PC-9 (cell line): Measurements from ENCODE around the gene JOSD2. TPM values are rescaled to one million over a fixed set of nuclear protein-coding genes. Genes with fewer than 3 reads are reported as not detected.
"Not testable (repeated sequence)": the region's sequence is repeated elsewhere in the genome, so short reads cannot be mapped to it uniquely, and the experiment has no call there.

ENCODE experiments used
- BruUV-seq: library from RNA; stranded (reverse); fragments of 400-500 nt; replicated peaks from 2 replicates; lab custom pipeline; 2021; lab: Mats Ljungman, UMichigan
- CTCF ChIA-PET: fragments of 300-600 bp; sonication (Branson Sonifier 250); formaldehyde crosslinking; loops from one replicate; lab custom pipeline; 2022; ENCODE audit warnings: antibody characterized with exemption; lab: Charles Lee
- POLR2A ChIA-PET: fragments of 300-600 bp; sonication (Branson Sonifier 250); formaldehyde crosslinking; loops from one replicate; lab custom pipeline; 2022; ENCODE audit warnings: antibody characterized with exemption; ENCODE audit not compliant: unreplicated experiment; lab: Charles Lee
- DNase-seq, 2 experiments: peaks; one replicate each; pipeline versions ENCODE4 v3.0.0 to v3.0.0-alpha.2; 2015 to 2022; ENCODE audit warnings: mixed read lengths in 1 of 2
- H2AFZ ChIP-seq: fragments of 200-600 bp; sonication (generic); 2 replicates; pipeline ENCODE4 v1.8.1; 2017; ENCODE audit warnings: antibody characterized with exemption
- H3F3A ChIP-seq: fragments of 200-600 bp; sonication (generic); 2 replicates; pipeline ENCODE4 v1.8.1; 2017; ENCODE audit warnings: antibody characterized with exemption, mild to moderate bottlenecking, low read depth; ENCODE audit not compliant: insufficient read depth
- H3K27ac ChIP-seq: fragments of 200-600 bp; sonication (generic); 2 replicates; pipeline ENCODE4 v1.6.1; 2016; ENCODE audit warnings: mixed run types
- H3K27me3 ChIP-seq: fragments of 200-600 bp; sonication (generic); 2 replicates; pipeline ENCODE4 v1.6.1; 2016; ENCODE audit warnings: low read depth, mixed run types; ENCODE audit not compliant: insufficient read depth
- H3K36me3 ChIP-seq: fragments of 200-600 bp; sonication (generic); 2 replicates; pipeline ENCODE4 v1.6.1; 2016; ENCODE audit warnings: low read depth, mixed run types
- H3K4me1 ChIP-seq: fragments of 200-600 bp; sonication (generic); replicated peaks from 2 replicates; pipeline ENCODE4 v1.6.1; 2016; ENCODE audit warnings: mixed run types; ENCODE audit not compliant: insufficient read depth
- H3K4me2 ChIP-seq: fragments of 200-600 bp; sonication (generic); 2 replicates; pipeline ENCODE4 v1.6.1; 2017; ENCODE audit warnings: mixed run types
- H3K4me3 ChIP-seq: fragments of 200-600 bp; sonication (generic); 2 replicates; pipeline ENCODE4 v1.6.1; 2016; ENCODE audit warnings: mixed run types
- H3K79me2 ChIP-seq: fragments of 200-600 bp; sonication (generic); 2 replicates; pipeline ENCODE4 v1.6.1; 2017; ENCODE audit warnings: low read depth, mixed run types
- H3K9me2 ChIP-seq: fragments of 200-600 bp; sonication (generic); 2 replicates; pipeline ENCODE4 v1.8.1; 2017; ENCODE audit warnings: mild to moderate bottlenecking; ENCODE audit not compliant: insufficient read depth
- H3K9me3 ChIP-seq: fragments of 200-600 bp; sonication (generic); 2 replicates; pipeline ENCODE4 v1.8.1; 2016; ENCODE audit warnings: low read depth; ENCODE audit not compliant: insufficient read depth
- H4K20me1 ChIP-seq: fragments of 200-600 bp; sonication (generic); 2 replicates; pipeline ENCODE4 v1.8.1; 2017; ENCODE audit not compliant: insufficient read depth
- EZH2 ChIP-seq: fragments of 200-600 bp; sonication (generic); IDR thresholded peaks from 2 replicates; pipeline ENCODE4 v1.8.0; 2017; ENCODE audit warnings: antibody characterized with exemption, low read depth
- intact Hi-C: fragments of 100-400 bp; cut with micrococcal nuclease; formaldehyde crosslinking; loops from one replicate; pipeline ENCODE4 v1.10.0; 2022; ENCODE audit not compliant: unreplicated experiment
- total RNA-seq: library from RNA; stranded (reverse); gene quantifications from 2 replicates; pipeline ENCODE4 v1.2.3, GENCODE V29; 2021
- TF ChIP-seq, protein P1 (sequence below): fragments of 200-600 bp; sonication (generic); conservative IDR thresholded peaks from 2 replicates; pipeline ENCODE4 v1.6.1; 2017; ENCODE audit warnings: mixed run types, antibody characterized with exemption, mild to moderate bottlenecking, moderate library complexity

Gene JOSD2
- total RNA-seq, 1 experiment from 2014 or later, result 44.3 TPM

DNA sequence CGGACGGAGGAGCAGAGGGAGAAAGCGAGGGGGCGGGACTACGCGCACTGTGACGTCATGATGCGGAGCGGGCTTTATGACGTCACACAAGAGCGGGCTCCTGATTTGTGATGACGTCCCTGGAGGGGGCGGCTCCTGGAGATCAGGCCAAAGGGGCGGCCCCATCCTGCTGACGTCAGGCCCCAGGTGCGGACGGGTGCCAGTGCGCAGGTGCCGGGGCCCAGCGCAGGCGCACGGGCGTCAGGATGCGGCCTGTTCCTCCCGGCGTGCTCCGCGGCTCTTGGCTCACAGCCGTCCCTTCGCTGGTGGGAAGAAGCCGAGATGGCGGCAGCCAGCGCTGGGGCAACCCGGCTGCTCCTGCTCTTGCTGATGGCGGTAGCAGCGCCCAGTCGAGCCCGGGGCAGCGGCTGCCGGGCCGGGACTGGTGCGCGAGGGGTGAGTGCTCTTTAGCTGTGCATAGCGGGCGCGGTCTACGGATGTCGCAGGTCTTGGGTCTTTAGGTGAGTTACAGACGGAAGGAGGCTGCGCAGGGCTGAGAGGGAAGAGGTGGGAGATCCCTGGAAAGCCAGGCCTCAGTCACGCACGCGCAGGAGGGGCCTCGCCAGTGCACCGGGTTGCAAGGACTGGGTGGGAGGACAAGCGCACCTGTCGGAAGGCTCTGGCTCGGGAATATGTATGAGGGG, 34.6 kb downstream of the JOSD2 start, which contains the start of the genes EMC10 and GARIN5A:
Gene EMC10 (plus strand): TSS at position 284 of the 683 bp plus-strand sequence. CDS start 38 bp downstream, at position 322.
Gene GARIN5A (minus strand): TSS at position 625 of the 683 bp plus-strand sequence. CDS start 460 bp downstream, at position 165.
- intact Hi-C loops, result loop anchor here (1.0 to 5.0 kb wide), 2 partner anchors 35 to 109 kb away; partner anchors contain the start of genes JOSD2 and NAPSA
- Histone ChIP-seq H3F3A (peaks cover 20% of the 10 kb centered on the region), H3K27me3 (no peaks in the 10 kb centered on the region), H2AFZ (peak within 1 kb of the TSS; percentile 88), H3K4me2 (peak within 1 kb of the TSS; percentile 85), H3K4me1 (peaks cover 8% of the 10 kb centered on the region), H3K36me3 (no peaks in the 10 kb centered on the region), H3K27ac (peak within 1 kb of the TSS; percentile 65), H3K9me3 (no peaks in the 10 kb centered on the region), H4K20me1 (peaks cover 27% of the 10 kb centered on the region), H3K9me2 (no peaks in the 10 kb centered on the region), H3K79me2 (peaks cover 27% of the 10 kb centered on the region), H3K4me3 (peak within 1 kb of the TSS; percentile 72)
- peak; percentile 90 to 96 for DNase-seq
- ChIA-PET CTCF (interaction anchor here (0.6 kb wide), 1 partner anchor 467 kb away, joined by 3 read pairs; no protein-coding TSS in a partner anchor), POLR2A (interaction anchor here (0.8 kb wide), 1 partner anchor 474 kb away, joined by 17 read pairs; no protein-coding TSS in a partner anchor)
- TSS peak; percentile 53 for BruUV-seq
- TF ChIP-seq EZH2, result no peak
- TF ChIP-seq, protein P1, sequence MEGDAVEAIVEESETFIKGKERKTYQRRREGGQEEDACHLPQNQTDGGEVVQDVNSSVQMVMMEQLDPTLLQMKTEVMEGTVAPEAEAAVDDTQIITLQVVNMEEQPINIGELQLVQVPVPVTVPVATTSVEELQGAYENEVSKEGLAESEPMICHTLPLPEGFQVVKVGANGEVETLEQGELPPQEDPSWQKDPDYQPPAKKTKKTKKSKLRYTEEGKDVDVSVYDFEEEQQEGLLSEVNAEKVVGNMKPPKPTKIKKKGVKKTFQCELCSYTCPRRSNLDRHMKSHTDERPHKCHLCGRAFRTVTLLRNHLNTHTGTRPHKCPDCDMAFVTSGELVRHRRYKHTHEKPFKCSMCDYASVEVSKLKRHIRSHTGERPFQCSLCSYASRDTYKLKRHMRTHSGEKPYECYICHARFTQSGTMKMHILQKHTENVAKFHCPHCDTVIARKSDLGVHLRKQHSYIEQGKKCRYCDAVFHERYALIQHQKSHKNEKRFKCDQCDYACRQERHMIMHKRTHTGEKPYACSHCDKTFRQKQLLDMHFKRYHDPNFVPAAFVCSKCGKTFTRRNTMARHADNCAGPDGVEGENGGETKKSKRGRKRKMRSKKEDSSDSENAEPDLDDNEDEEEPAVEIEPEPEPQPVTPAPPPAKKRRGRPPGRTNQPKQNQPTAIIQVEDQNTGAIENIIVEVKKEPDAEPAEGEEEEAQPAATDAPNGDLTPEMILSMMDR, result no peak

DNA sequence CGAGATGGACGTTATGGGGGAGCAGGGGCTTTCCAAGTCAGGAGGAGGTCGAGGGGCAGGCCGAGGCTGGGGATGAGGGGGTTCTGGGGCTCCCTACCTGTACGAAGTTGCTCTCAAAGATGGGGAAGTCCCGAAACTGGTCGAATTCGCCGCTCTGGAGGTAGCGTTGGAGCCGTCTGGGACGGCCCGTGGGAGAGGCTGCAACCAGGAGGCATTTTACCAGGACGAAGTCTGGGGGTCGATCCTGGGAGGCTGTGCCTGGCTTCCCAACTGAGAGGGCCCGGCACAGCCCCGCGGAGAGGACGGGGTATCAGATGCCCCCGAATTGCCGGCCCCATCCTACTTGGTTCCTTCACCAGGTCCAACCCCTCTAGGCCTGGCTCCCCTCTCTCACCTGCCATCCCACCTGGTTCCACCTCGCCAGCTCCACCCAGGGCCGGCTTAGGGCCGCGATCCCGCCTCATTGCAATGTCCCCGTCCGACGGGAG, 35.2 kb downstream of the JOSD2 start:
- ChIA-PET CTCF (interaction anchor here (0.6 kb wide), 1 partner anchor 468 kb away, joined by 3 read pairs; no protein-coding TSS in a partner anchor), POLR2A (interaction anchor here (0.8 kb wide), 1 partner anchor 473 kb away, joined by 17 read pairs; no protein-coding TSS in a partner anchor)
- BruUV-seq, result no TSS peak
- no peak for DNase-seq
- no peaks in the 10 kb centered on the region for H3K27me3 ChIP-seq
- no peak overlapping the region for H3K4me2 ChIP-seq
- no peak overlapping the region for H2AFZ ChIP-seq
- no peak for TF ChIP-seq EZH2
- TF ChIP-seq, protein P1, result no peak
- H3K9me3 ChIP-seq, result no peaks in the 10 kb centered on the region
- H3K27ac ChIP-seq, result no peak overlapping the region
- H3K36me3 ChIP-seq, result no peaks in the 10 kb centered on the region
- H3K4me1 ChIP-seq, result peaks cover 8% of the 10 kb centered on the region
- H4K20me1 ChIP-seq, result peaks cover 27% of the 10 kb centered on the region
- peaks cover 22% of the 10 kb centered on the region for H3F3A ChIP-seq
- H3K4me3 ChIP-seq, result no peak overlapping the region
- intact Hi-C loops, result loop anchor here (1.0 to 5.0 kb wide), 2 partner anchors 36 to 108 kb away; partner anchors contain the start of genes JOSD2 and NAPSA
- H3K9me2 ChIP-seq, result no peaks in the 10 kb centered on the region
- peaks cover 27% of the 10 kb centered on the region for H3K79me2 ChIP-seq

DNA sequence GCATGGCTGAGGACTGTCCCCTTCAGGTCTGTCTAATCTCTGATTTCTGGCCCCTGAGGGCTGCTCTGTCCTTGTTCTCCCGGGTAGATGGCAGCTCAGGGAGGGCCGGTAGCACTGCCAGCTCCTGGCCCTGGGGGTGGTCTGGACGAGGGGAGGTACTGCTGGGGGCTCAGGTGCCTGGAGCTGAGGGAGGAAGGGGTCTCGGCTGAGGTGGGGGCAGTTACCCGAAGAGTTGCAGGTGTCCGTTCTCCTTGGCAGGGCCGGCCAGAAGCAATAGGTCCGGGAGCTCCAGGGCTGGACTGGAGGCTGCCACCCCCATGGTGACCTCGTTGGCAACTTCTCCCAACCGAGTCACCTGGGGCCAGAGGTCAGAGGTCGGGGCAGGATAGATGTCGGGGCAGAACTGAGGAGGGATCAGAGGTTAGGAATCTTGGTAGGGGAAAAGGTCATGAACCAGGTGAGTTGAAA, 35.9 kb downstream of the JOSD2 start:
- H3K4me1 ChIP-seq, result peaks cover 8% of the 10 kb centered on the region
- no peak overlapping the region for H3K27ac ChIP-seq
- no peak for DNase-seq
- H3K79me2 ChIP-seq, result peaks cover 27% of the 10 kb centered on the region
- peaks cover 22% of the 10 kb centered on the region for H3F3A ChIP-seq
- peaks cover 27% of the 10 kb centered on the region for H4K20me1 ChIP-seq
- H3K9me2 ChIP-seq, result no peaks in the 10 kb centered on the region
- no TSS peak for BruUV-seq
- intact Hi-C loops, result loop anchor here (5.0 kb wide), 1 partner anchor 108 kb away; the partner anchor contains the start of gene NAPSA
- ChIA-PET POLR2A (no interaction called here), CTCF (no interaction called here)
- TF ChIP-seq, protein P1, result no peak
- TF ChIP-seq EZH2, result no peak
- H3K4me2 ChIP-seq, result no peak overlapping the region
- H3K36me3 ChIP-seq, result no peaks in the 10 kb centered on the region
- no peak overlapping the region for H2AFZ ChIP-seq
- no peak overlapping the region for H3K4me3 ChIP-seq
- H3K9me3 ChIP-seq, result no peaks in the 10 kb centered on the region
- H3K27me3 ChIP-seq, result peaks cover 1% of the 10 kb centered on the region

DNA sequence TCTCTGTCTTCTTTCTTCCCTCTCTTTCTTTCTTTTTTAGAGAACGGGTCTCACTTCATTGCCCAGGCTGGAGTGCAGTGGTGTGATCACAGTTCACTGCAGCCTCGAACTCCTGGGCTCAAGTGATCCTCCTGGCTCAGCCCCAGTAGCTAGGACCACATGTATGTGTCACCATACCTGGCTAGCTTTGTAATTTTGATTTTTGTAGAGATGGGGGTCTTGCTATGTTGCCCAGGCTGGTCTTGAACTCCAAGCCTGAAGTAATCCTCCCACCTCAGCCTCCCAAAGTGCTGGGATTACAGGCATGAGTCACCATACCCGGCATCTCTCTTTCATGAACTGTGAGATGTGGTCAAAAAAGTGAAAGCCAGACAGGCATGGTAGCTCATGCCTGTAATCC, 37.7 kb downstream of the JOSD2 start:
- CTCF ChIA-PET, result not testable (repeated sequence)

More for the DNA sequence above, 37.7 kb downstream of the JOSD2 start:
- H3K4me2 ChIP-seq, H3K4me3 ChIP-seq, H3K9me2 ChIP-seq, BruUV-seq, H3K9me3 ChIP-seq, DNase-seq, H3K27ac ChIP-seq, POLR2A ChIA-PET, intact Hi-C loops, H3K36me3 ChIP-seq, H2AFZ ChIP-seq, H3K4me1 ChIP-seq: not testable (repeated sequence)
- peaks cover 19% of the 10 kb centered on the region for H3K27me3 ChIP-seq
- peaks cover 22% of the 10 kb centered on the region for H3F3A ChIP-seq
- peaks cover 14% of the 10 kb centered on the region for H3K79me2 ChIP-seq
- peaks cover 14% of the 10 kb centered on the region for H4K20me1 ChIP-seq
